LHCN-M2 (cell line): Measurements from ENCODE around the gene FZD10. TPM values are rescaled to one million over a fixed set of nuclear protein-coding genes. Genes with fewer than 3 reads are reported as not detected.

Experiments
- DNase-seq: peaks from one replicate; pipeline ENCODE4 v3.0.0-alpha.2; 2012; ENCODE audit warnings: low read depth
- polyA plus RNA-seq: library from polyadenylated mRNA; unstranded; fragments of >200 nt; gene quantifications from one replicate; pipeline ENCODE4 v1.2.1, GENCODE V29; 2012; ENCODE audit warnings: missing spikeins
- total RNA-seq: library from RNA; depleted of rRNA; stranded (reverse); fragments of >200 nt; gene quantifications from 2 replicates; pipeline ENCODE4 v1.2.3, GENCODE V29; 2014; rRNA removed

The FZD10 gene, protein sequence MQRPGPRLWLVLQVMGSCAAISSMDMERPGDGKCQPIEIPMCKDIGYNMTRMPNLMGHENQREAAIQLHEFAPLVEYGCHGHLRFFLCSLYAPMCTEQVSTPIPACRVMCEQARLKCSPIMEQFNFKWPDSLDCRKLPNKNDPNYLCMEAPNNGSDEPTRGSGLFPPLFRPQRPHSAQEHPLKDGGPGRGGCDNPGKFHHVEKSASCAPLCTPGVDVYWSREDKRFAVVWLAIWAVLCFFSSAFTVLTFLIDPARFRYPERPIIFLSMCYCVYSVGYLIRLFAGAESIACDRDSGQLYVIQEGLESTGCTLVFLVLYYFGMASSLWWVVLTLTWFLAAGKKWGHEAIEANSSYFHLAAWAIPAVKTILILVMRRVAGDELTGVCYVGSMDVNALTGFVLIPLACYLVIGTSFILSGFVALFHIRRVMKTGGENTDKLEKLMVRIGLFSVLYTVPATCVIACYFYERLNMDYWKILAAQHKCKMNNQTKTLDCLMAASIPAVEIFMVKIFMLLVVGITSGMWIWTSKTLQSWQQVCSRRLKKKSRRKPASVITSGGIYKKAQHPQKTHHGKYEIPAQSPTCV
- total RNA-seq = not detected in 2 replicates
- not detected for polyA plus RNA-seq

GRCh38 chr12:130162267-130162666, at the start of gene FZD10:
Gene FZD10, plus strand, starts transcription at chr12:130162464. Its CDS starts 479 bp downstream, at chr12:130162943.
- DNase-seq = no peak

DNA sequence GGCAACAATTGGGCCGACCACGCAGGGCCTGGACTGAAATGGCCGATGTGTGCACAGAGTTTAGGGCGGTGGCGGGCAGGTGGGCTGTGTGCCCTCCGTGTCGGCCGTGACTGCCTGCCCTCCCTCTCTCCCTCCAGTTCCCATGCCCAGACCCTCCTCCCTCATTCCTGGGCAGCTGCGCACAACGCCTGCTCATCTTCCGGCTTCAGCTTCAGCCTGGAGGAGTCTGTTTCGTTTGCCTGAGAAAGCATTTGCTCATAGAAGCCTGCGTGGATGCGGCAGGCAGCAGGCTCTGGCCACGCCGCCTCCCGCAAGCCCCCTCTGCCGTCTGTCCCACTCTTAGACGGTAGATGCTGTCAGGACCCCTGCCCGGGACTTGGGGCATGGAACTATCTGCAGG, 47.3 kb upstream of the FZD10 start:
- DNase-seq = no peak

DNA sequence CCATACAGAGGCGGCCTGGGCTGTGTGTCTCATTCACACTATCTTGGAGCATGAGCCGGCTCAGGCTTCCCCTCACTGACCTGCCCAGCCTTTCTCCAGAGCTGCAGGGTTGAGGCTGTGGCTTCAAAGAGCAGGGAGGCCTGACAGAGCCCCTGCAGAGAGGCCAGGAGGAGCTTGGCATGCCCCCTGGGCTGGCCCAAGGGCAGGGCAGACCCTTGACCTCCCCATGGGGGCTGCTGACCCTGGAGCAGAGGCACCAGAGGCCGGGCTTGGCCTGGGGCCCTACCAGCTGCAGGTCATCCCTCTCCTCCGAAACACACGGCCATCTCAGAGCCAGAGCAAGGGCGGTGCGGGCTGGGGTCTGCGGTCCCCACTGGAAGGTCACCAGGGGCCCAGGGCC, 46.6 kb upstream of the FZD10 start:
- DNase-seq = no peak

GRCh38 chr12:130116791-130117190, 45.5 kb upstream of the FZD10 start:
- DNase-seq = no peak

DNA sequence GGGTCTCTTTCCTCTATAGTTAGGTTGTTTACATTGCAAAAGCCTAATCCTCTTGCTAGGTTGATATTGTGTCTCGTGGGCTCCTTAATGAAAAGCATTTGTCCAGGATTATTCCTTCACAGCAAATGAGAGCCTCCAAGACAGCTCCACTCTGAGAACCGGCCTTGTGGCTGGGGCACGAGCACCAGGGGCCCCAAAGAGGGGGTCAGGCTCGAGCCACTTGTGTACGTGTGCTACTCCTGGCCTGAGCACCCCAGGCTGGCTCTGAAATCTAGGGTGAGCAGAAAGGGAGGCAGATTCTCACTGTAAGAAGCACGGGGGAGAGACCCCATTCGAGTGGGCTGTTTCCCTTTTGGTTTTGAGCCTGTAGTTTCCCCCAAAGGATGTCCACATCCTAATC, 45.0 kb upstream of the FZD10 start:
- DNase-seq = no peak

DNA sequence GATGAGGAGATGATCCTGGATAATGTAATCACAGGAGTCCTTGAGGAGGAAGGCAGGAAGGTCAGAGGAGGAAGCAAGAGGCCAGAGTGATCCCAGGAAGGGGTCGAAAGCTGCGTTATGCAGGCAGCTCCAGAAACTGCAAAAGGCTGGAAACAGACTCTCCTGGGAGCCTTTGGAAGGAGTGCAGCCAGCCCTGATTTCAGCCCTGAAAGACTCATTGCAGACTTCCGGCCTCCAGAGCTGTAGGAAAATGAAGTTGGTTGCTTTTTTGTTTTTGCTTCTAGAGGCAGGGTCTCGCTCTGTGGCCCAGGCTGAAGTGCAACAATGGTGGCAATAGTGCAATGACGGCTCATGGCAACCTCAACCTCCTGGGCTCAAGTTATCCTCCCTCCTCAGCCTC, 44.6 kb upstream of the FZD10 start:
- no peak for DNase-seq

- DNase-seq = no peak
These were observed 44.1 kb upstream of the FZD10 start for GRCh38 chr12:130118181-130118580.

- DNase-seq = no peak
These were observed 42.9 kb upstream of the FZD10 start for GRCh38 chr12:130119241-130119861.

DNA sequence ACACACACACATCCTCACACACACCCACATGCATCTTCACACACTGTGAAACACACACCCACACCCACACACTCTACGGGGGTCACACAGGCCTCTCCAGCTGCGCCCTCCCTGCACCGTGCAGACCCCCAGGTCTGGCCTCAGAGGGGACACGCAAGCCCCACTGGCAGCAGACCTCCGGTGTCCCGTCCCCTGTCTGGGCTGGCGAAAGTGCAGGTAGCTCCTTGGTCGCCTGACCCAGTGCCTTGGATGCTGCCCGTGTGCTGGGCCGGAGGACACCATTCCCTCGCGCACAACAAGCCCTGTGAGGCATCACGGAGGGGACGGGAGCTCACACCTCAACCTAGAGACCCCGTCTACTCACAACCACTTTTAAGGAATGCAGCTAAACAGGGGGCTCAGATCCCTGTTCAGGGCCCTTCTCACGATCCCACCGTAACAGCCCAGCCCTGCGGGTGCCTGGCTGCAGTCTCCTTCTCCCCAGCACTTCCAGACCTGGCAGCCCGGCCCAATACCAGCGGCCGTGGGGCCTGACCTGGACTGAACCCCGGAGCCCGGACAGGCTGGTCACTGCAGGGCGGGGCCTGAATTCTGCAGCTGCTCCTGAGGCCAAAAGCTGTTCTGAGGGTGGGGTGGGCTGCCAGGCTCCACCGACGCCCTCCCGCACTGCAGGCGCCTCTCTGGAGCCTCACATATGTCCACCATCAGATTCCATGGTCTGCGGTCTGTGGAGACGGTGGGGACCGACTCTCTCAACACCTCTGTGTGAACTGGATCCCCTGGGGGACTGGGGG, 42.1 kb upstream of the FZD10 start:
- DNase-seq = no peak

DNA sequence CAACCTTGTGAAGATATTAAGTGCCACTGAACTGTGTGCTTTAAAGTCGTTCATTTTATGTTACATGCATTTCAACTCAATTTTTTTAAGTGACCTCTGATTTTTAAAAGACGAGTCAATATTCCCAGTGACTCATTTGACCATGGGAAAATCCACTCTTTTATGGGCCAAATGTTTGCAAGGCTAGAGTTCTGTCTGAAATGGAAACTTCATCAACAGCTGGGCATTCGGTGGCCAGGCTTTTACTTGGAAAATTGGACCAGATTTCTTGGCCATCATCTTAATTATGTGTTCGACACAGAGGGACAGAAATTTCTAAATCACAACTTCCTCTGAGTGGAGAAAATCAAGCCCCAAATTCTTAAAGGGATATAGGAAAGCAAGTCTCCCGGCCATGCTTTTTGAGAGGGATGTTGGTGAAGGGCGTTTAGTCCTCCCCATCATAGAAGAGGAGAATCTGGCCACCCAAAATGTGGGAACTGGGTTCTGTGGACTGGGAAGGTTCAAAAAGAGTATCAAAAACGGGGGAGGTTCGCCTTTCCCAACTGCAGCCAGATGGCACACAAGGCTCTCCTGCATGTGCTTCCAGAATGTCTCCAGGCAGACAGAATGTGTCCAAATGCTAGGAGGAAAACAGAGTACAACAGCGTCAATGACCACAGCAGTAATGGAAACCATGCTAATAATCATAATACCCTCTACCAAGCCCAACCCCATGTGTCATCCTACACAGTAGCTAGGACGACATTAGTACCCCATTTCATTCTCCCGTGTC, 40.9 kb upstream of the FZD10 start:
- DNase-seq = no peak

GRCh38 chr12:130122356-130122755, 39.9 kb upstream of the FZD10 start:
- DNase-seq = no peak

GRCh38 chr12:130124106-130124505, 38.2 kb upstream of the FZD10 start:
- no peak for DNase-seq

DNA sequence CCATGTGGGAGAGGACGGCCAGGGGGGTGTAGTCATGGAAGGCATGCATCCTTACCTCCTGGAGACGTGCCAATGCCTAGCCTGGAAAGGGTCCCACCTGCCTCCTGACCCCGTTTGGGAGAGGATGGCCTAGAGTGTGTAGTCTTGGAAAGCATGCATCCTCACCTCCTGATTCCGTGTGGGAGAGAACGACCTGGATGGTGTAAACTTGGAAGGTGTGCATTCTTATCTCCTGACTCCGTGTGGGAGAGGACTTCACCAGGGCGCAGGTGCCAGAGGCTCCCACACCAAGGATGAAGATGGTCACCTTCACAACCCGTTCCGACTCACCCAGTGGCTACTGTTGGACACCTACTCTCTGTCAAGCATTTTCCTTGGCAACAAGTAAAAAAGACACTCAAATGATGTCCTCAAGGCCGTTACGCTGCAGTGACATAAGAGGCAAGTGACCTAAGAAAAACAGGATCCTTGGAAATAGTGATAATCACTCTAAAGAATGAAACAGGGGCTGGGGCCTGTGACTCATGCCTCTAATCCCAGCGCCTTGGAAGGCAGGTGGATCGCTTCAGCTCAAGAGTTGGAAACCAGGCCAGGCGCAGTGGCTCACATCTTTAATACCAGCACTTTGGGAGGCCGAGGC, 37.5 kb upstream of the FZD10 start:
- DNase-seq = no peak

DNA sequence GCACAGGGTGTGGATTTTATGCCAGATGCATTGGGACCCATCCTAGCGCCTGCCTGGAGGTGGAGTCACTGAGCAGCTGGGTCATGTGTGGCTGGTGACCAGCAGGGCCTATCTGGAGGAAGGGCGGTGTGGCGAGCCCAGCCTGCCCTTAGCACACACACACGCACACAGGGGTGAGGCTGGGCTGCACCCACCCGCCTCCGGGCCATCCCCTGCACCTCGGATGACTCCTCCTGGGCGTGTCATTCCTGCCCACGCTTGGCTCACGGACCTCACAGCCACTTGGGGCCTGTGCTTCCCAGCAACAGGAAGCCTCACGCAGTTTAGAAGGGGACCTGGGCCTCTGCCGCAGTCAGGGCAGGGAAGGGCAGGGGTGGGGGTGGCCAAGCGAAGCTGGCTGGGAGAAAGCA, 36.2 kb upstream of the FZD10 start:
- DNase-seq = no peak

GRCh38 chr12:130127532-130127911, 34.7 kb upstream of the FZD10 start:
- no peak for DNase-seq

GRCh38 chr12:130127912-130128789, 34.1 kb upstream of the FZD10 start:
- DNase-seq = no peak

GRCh38 chr12:130128790-130129735, 33.2 kb upstream of the FZD10 start:
- no peak for DNase-seq

DNA sequence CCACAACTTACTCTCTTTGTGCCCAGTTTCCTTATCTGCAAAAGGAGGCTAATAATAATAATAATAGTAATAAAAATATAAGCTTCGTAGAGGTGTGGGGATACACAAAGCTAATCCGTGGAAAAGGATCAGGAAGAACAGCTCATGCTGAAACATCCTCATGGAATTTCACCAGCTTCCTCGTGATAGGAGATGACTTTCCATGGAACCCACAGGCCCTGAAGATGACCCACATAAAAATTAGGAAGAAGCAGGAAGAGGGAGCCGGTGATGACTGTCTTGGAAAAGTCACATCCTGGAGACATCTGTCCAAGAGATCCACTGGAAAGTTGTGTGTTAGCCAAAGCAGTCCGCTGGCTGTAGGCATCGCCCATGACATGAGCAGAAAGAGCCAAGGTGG, 31.9 kb upstream of the FZD10 start:
- no peak for DNase-seq

- DNase-seq = no peak
These were observed 31.2 kb upstream of the FZD10 start for GRCh38 chr12:130131025-130131424.
